HL-60 (cell line): ENCODE measurements around the gene FAM83B.

Source experiments
- DNase-seq, 2 experiments: peaks; one replicate each; pipeline ENCODE4 v3.0.0-alpha.2; 2010 to 2020; ENCODE audit warnings: low read depth in 1 of 2, low spot score in 1 of 2
- H3K27ac ChIP-seq: fragments of 250-450 bp; sonication (Bioruptor Pico); replicated peaks from 2 replicates; pipeline ENCODE4 v1.5.1; 2020; ENCODE audit warnings: mild to moderate bottlenecking, moderate library complexity
- H3K27me3 ChIP-seq: fragments of 250-450 bp; sonication (Bioruptor Pico); 2 replicates; pipeline ENCODE4 v1.5.1; 2021; ENCODE audit warnings: mild to moderate bottlenecking, moderate library complexity; ENCODE audit not compliant: insufficient read depth, poor library complexity, severe bottlenecking
- H3K4me3 ChIP-seq: replicated peaks from 2 replicates; pipeline ENCODE4 v1.5.1; 2011; ENCODE audit warnings: mild to moderate bottlenecking, control low read depth, low read length; ENCODE audit not compliant: insufficient read depth
- CTCF ChIP-seq: IDR thresholded peaks from one replicate; pipeline ENCODE4 v1.5.1; 2011; ENCODE audit warnings: low read length, control low read depth, inconsistent platforms; ENCODE audit not compliant: insufficient read depth
- GABPA ChIP-seq: IDR thresholded peaks from 2 replicates; pipeline ENCODE4 v1.6.1; 2012; ENCODE audit warnings: low read depth
- POLR2AphosphoS5 ChIP-seq: IDR thresholded peaks from 2 replicates; pipeline ENCODE4 v1.6.1; 2012; ENCODE audit warnings: low read depth
- REST ChIP-seq: IDR thresholded peaks from 2 replicates; pipeline ENCODE4 v1.6.1; 2012; ENCODE audit warnings: low read depth; ENCODE audit not compliant: insufficient replicate concordance
- SPI1 ChIP-seq: IDR thresholded peaks from 2 replicates; pipeline ENCODE4 v1.6.1; 2012; ENCODE audit warnings: low read depth, mild to moderate bottlenecking, borderline replicate concordance

FAM83B gene

GRCh38 chr6:54932622-54933021 lies 86.1 kb downstream of the FAM83B start:
- TF ChIP-seq GABPA (no peak), SPI1 (no peak), POLR2AphosphoS5 (no peak), REST (no peak), CTCF (no peak)
- H3K27ac ChIP-seq: no peak overlapping the region
- DNase-seq: no peak
- H3K27me3 ChIP-seq: no peaks in the 10 kb centered on the region
- H3K4me3 ChIP-seq: no peak overlapping the region

GRCh38 chr6:54935739-54936138 lies 89.2 kb downstream of the FAM83B start:
- Histone ChIP-seq H3K27ac (no peak overlapping the region), H3K4me3 (no peak overlapping the region), H3K27me3 (no peaks in the 10 kb centered on the region)
- no peak for DNase-seq
- TF ChIP-seq SPI1 (no peak), REST (no peak)

GRCh38 chr6:54937371-54937770 lies 90.8 kb downstream of the FAM83B start:
- DNase-seq: no peak
- no peak overlapping the region for H3K4me3 ChIP-seq
- TF ChIP-seq REST: no peak
- H3K27ac ChIP-seq: no peak overlapping the region
- no peaks in the 10 kb centered on the region for H3K27me3 ChIP-seq

- H3K4me3 ChIP-seq: no peak overlapping the region
- DNase-seq: no peak
- H3K27me3 ChIP-seq: no peaks in the 10 kb centered on the region
- TF ChIP-seq REST: no peak
- no peak for TF ChIP-seq CTCF
- TF ChIP-seq GABPA: no peak
- TF ChIP-seq SPI1: no peak
- TF ChIP-seq POLR2AphosphoS5: no peak
- H3K27ac ChIP-seq: no peak overlapping the region
These were observed 111.1 kb downstream of the FAM83B start for GRCh38 chr6:54957698-54958097.
